ENCODE measurements around the gene CBX2. TPM values are rescaled to one million over a fixed set of nuclear protein-coding genes. Genes with fewer than 3 reads are reported as not detected.

Gene CBX2
- total RNA-seq, 1 experiment from 2014 or later, result 28.3 TPM

GRCh38 chr17:79739148-79740062 is 38.5 kb upstream of the CBX2 start:
- Histone ChIP-seq H3K79me2 (ENCODE audit: insufficient read depth, low read length) (no peaks in the 10 kb centered on the region), H2AFZ (ENCODE audit: low read depth, low read length, poor library complexity, severe bottlenecking) (no peak overlapping the region), H3K9me3 (ENCODE audit: control insufficient read depth in 1 of 2, insufficient read depth in 1 of 2, low read depth in 1 of 2, low read length in 2 of 2) (no peaks in the 10 kb centered on the region), H3K4me1 (ENCODE audit: control insufficient read depth in 1 of 2, insufficient read depth in 2 of 2, low read length in 2 of 2) (peaks cover 5 to 17% of the 10 kb centered on the region in 2 experiments; a peak in 3 of 4 replicates), H3K9me2 (ENCODE audit: insufficient read depth) (no peaks in the 10 kb centered on the region), H4K20me1 (ENCODE audit: insufficient read depth) (no peaks in the 10 kb centered on the region), H3K9ac (ENCODE audit: low read length) (no peak overlapping the region), H3K27me3 (ENCODE audit: insufficient read depth, low read length) (0 out of 2 replicates have a peak, but pooled peaks cover 3% of the 10 kb centered on the region), H3K4me2 (ENCODE audit: low read length) (no peak overlapping the region), H3K36me3 (ENCODE audit: control insufficient read depth in 1 of 2, insufficient read depth in 2 of 2, low read length in 2 of 2) (no peaks in the 10 kb centered on the region), H3K27ac (ENCODE audit: low read depth, low read length) (no peak overlapping the region), H3K4me3 (replicated peaks in 1 of 2; ENCODE audit: low read depth in 1 of 2, low read length in 2 of 2) (no peak overlapping the region)
- no peak for TF ChIP-seq TCF7L2 (IDR thresholded peaks at IDR 0.05; ENCODE audit: borderline replicate concordance, extremely low read depth, insufficient read depth, insufficient read length)
- TF ChIP-seq FOSL1 (IDR thresholded peaks at IDR 0.05; ENCODE audit: low read depth), result no peak
- TF ChIP-seq SIN3A (IDR thresholded peaks at IDR 0.05; ENCODE audit: low read depth), result no peak
- TF ChIP-seq, protein P1, sequence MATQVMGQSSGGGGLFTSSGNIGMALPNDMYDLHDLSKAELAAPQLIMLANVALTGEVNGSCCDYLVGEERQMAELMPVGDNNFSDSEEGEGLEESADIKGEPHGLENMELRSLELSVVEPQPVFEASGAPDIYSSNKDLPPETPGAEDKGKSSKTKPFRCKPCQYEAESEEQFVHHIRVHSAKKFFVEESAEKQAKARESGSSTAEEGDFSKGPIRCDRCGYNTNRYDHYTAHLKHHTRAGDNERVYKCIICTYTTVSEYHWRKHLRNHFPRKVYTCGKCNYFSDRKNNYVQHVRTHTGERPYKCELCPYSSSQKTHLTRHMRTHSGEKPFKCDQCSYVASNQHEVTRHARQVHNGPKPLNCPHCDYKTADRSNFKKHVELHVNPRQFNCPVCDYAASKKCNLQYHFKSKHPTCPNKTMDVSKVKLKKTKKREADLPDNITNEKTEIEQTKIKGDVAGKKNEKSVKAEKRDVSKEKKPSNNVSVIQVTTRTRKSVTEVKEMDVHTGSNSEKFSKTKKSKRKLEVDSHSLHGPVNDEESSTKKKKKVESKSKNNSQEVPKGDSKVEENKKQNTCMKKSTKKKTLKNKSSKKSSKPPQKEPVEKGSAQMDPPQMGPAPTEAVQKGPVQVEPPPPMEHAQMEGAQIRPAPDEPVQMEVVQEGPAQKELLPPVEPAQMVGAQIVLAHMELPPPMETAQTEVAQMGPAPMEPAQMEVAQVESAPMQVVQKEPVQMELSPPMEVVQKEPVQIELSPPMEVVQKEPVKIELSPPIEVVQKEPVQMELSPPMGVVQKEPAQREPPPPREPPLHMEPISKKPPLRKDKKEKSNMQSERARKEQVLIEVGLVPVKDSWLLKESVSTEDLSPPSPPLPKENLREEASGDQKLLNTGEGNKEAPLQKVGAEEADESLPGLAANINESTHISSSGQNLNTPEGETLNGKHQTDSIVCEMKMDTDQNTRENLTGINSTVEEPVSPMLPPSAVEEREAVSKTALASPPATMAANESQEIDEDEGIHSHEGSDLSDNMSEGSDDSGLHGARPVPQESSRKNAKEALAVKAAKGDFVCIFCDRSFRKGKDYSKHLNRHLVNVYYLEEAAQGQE (IDR thresholded peaks at IDR 0.05; ENCODE audit: low read depth), result no peak
- no peak for TF ChIP-seq CEBPB (IDR thresholded peaks at IDR 0.05; ENCODE audit: low read depth)
- TF ChIP-seq, protein P2, sequence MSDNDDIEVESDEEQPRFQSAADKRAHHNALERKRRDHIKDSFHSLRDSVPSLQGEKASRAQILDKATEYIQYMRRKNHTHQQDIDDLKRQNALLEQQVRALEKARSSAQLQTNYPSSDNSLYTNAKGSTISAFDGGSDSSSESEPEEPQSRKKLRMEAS (IDR thresholded peaks at IDR 0.05), result no peak
- no peak for TF ChIP-seq CBX3 (IDR thresholded peaks at IDR 0.05; ENCODE audit: low read depth)
- no peak for TF ChIP-seq RAD21 (IDR thresholded peaks at IDR 0.05; ENCODE audit: low read depth)
- no peak for TF ChIP-seq EGR1 (IDR thresholded peaks at IDR 0.05; ENCODE audit: low read depth)
- no peak for TF ChIP-seq ATF3 (IDR thresholded peaks at IDR 0.05)
- no peak for TF ChIP-seq ZFX (IDR thresholded peaks at IDR 0.05)
- no peak for TF ChIP-seq SP1 (IDR thresholded peaks at IDR 0.05; ENCODE audit: low read depth)
- DNase-seq (ENCODE audit: low read depth, low spot score), result no peak
- ChIA-PET RAD21 (ENCODE audit: low non-redundant PET in 1 of 2, low total read pairs in 2 of 2, uncharacterized antibody in 2 of 2, unreplicated experiment in 2 of 2) (interaction anchor here in 1 of 2 experiments (0.7 kb wide), 1 partner anchor 32 kb away, joined by 3 read pairs; no protein-coding TSS in a partner anchor), POLR2A (interaction anchor here (1.5 kb wide), 1 partner anchor 100 kb away, joined by 10 read pairs; the partner anchor contains the start of gene CBX4), CTCF (interaction anchor here (1.0 to 3.1 kb wide), 2 partner anchors 12 to 17 kb away, joined by 3 to 31 read pairs; no protein-coding TSS in a partner anchor)
- intact Hi-C loops (cut with micrococcal nuclease), result no loop called here
- BruUV-seq (replicated peaks), result no TSS peak
- ATAC-seq, result no peak
